ENCODE measurements around the gene KRT4.

DNA sequence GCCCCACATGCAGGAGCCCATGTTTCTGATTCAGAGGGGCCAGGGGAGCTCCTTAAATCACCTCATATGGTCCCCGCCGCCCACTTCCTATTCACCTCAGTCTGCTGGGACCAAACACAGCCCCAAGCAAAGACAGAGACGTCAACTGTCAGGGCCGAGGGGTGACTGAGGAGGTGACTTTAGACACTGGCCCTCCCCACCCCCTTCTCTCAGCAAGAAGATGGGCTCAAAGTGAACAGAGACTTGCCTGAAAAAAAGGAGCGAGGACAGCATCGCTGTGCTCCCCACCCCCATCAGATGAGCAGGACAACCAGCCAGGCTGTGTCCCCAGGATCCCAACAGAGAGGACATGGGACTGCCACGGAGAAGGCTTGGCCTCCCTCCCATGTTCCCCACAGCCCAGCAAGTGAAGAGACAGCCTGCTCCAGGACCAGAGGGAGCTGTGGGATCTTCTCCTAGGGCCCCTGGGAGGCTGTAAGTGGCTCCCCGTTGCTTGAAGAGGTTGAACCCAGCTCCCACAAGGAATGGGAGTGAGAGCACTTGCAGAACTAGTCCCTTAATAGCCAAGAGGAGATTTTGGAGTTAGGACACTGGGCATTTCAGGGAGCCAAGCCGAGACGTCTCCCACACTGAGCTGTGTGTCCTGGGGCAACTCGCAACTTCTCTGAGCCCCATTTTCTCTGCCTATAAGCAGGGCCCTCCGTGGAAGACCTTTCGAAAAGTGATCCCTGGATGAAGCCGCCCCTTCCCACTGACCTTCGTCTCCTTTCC is 21.5 kb upstream of the KRT4 start:
- TF ChIP-seq, protein P1, sequence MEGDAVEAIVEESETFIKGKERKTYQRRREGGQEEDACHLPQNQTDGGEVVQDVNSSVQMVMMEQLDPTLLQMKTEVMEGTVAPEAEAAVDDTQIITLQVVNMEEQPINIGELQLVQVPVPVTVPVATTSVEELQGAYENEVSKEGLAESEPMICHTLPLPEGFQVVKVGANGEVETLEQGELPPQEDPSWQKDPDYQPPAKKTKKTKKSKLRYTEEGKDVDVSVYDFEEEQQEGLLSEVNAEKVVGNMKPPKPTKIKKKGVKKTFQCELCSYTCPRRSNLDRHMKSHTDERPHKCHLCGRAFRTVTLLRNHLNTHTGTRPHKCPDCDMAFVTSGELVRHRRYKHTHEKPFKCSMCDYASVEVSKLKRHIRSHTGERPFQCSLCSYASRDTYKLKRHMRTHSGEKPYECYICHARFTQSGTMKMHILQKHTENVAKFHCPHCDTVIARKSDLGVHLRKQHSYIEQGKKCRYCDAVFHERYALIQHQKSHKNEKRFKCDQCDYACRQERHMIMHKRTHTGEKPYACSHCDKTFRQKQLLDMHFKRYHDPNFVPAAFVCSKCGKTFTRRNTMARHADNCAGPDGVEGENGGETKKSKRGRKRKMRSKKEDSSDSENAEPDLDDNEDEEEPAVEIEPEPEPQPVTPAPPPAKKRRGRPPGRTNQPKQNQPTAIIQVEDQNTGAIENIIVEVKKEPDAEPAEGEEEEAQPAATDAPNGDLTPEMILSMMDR (IDR thresholded peaks at IDR 0.05), result no peak
- TF ChIP-seq POLR2A (IDR thresholded peaks at IDR 0.05), result no peak

All from adrenal gland (tissue), 5 donors.